IPS-18c (cell line): Measurements from ENCODE around the gene KLHL36.
A peak's percentile ranks its signal among the peaks of the same experiment; 100 is the strongest.

Experiments used
- H3K4me3 ChIP-seq: 2 replicates; pipeline ENCODE4 v1.7.0; 2013; ENCODE audit warnings: low read depth, mild to moderate bottlenecking, low read length, moderate library complexity; ENCODE audit not compliant: insufficient read depth
- H3K9me3 ChIP-seq: one replicate; pipeline ENCODE4 v1.6.1; 2013; ENCODE audit warnings: mild to moderate bottlenecking, low read length, moderate library complexity; ENCODE audit not compliant: control insufficient read depth, insufficient read depth

Gene KLHL36

DNA sequence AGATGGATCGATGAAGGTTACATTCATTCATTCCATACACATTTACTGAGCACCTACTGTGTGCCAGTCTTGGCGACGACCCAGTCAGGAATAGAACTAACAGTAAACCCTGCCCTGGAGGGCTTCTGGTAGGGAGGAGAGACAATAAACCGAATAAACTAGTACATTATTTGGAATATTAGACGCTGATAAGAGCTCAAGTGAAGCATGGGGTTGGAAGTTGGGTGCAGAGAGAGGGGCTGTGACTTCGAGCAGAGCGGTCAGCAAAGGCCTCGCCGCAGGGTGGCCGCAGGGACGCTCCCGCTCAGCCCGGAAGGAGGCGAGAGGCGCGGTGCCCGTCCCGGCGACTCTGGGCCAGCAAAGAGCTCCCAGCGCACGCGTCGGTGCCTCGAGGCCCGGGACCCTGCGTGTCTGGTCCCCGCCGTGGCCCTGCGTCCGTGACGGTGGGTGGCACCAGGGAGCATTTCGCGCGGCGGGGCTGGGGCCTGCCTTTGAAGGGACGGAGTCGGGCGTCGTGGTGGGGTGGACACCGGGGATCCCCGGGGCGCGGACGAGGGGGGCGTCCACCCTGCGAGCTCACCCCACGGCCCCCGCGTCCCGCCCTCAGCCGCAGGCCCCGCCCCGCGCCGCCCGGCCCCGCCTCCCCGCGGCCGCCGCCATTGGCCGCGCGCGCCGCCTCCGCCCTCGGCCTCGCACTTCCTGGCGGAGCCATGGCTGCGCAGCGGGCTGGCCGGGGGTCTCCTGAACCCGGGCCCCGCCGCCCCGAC lies at the start of gene KLHL36:
KLHL36 (plus strand) TSS at position 684 of the 767 bp plus-strand sequence. CDS start 2,357 bp downstream, outside the sequence.
- Histone ChIP-seq H3K4me3 (peak within 1 kb of the TSS; percentile 80), H3K9me3 (no peaks in the 10 kb centered on the region)

DNA sequence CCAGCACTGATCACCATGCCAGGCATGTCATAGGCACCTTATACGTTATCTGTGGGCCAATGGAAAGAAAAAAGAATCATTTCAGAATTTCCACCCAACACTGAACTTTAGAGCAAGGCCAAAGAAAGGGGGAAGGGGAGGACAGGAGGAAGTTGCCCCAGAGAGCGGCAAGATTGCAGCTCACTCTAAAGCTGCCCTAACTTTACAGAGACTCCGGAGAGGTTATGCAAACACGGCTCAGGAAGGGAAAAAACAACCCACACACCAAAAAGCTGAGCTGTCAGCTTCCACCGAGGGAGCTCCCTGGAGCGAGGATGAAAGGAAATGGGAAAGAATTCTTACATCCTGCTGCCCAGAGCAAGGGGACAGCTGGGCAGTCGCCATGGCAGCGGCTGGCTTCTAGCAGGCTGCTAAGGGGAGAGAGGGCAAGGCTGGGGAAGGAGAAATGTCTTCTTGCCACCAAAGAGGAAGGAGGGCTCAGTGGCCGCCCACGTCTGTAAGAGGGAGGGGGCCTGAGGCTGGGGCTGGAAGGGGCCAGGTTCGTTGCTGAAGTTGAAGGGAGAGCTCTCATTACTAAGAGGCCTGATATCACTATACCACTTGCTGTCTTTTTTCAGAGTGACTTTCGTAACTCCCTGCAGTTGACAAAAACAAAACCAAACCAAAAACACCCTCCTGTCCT lies 48.6 kb upstream of the KLHL36 start:
- Histone ChIP-seq H3K4me3 (no peak overlapping the region; the same call in 1 of the 2 replicates), H3K9me3 (no peaks in the 10 kb centered on the region)

DNA sequence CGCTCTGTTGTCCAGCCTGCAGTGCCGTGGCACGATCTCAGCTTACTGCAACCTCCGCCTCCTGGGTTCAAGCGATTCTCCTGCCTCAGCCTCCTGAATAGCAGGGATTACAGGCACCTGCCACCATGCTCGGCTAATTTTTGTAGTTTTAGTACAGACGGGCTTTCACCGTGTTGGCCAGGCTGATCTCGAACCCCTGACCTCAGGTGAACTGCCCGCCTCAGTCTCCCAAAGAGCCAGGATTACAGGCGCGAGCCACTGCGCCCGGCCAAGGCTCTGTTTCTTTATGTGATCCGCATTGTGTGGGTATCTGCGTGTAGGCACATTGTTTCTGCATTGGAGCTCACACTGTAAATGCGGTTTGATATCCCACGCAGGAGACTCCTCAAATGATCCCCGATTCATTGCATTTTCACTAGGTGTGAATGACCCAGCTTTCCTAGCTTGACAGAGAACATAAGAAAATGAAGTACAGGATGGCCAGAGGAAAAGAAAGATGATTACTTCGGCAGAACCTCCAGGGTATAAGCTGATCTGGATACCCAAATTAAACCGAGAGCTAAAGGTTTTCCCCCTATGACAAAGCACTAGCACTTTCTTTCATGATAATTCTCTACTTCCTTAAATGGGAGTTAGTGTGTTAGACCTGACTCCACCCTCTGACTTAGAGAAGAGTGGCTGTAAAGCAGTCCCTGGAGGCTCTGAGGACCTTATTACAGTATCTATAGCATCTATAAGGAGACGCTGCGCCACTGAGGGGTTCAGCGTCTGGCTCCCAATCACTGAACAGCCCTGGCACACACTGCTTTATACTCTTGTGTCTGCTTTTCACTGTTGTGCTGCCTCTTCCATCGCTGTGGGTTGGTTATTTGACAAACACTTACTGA lies 47.7 kb upstream of the KLHL36 start:
- no peak overlapping the region for H3K4me3 ChIP-seq
- H3K9me3 ChIP-seq = no peaks in the 10 kb centered on the region

DNA sequence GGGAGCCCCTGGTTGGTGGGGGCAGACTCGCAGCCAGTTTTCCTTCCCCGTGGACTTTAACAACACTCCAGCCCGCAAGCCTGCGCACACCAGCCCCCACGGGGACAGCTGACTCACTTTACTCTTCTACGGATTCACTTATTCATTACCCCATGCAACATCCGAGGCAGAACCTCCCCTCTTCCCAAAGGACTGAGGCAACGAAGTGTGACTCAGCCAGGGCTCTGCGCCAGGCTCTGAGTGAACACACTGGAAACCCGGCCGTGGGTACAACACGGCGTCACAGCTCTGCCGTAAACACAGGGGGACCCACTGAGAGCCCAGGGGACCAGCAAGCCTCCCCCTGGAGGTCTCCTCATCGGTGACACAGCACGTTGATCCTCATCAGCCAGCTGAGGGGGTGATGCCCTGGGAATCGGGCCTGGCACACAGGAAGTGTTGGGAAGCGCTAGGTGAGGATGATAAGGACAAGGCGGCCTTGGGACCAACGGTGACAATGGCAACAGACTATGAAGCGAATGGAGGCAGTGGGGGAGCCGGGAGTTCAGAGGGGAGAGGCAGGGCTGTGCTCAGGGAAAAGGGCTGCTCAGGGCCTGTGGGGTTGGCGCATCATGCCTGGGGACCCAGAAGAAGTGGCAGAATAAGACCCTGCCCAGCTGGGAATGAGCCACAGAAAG lies 45.0 kb upstream of the KLHL36 start:
- no peak overlapping the region for H3K4me3 ChIP-seq

DNA sequence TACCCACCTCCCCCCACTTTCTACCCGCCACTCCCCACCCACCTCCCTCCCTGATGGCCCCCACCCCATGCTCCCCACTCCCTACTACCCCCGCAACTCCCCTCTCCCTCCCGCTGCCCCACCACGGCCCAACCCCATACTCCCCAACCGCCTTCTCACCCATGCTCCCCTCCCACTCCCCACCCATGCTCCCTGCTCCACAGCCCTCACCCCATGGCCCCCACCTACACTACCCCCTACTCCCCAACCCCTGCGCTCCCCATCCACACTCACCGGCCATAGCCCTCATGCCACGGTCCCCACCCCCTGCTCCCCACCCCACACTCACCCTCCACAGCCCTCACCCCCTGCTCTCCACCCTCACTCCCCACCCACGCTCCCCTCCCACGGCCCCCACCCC lies 44.4 kb upstream of the KLHL36 start:
- Histone ChIP-seq H3K9me3 (no peaks in the 10 kb centered on the region), H3K4me3 (no peak overlapping the region)

More for the DNA sequence above, 45.0 kb upstream of the KLHL36 start:
- no peaks in the 10 kb centered on the region for H3K9me3 ChIP-seq

DNA sequence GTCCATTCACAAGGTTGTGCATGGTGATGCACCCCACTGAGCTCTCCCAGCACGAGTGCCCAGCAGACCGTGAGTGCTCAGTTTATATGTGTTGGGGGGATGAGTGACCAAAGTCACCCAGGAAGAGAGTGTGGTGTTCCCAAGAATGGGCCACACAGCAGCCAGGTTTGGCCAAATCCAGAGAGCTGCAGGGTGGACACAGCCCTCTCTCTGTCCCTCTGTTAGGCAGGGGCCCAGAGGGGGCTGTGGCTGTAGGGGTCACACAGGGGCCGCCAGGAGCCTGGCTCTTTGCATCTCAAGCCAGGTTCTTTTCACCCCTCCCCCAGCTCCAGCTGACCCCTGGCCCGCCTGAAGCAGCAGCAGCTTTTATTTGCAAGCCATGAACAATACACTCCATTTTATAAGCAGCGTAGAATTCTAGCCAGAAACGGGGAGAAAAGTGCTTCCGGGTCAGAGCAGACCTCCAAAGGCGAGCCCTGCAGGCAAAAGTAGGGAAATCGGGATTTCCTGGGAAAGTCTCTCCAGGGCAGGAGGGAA lies 43.8 kb upstream of the KLHL36 start:
- Histone ChIP-seq H3K4me3 (no peak overlapping the region; the same call in 1 of the 2 replicates), H3K9me3 (no peaks in the 10 kb centered on the region)

DNA sequence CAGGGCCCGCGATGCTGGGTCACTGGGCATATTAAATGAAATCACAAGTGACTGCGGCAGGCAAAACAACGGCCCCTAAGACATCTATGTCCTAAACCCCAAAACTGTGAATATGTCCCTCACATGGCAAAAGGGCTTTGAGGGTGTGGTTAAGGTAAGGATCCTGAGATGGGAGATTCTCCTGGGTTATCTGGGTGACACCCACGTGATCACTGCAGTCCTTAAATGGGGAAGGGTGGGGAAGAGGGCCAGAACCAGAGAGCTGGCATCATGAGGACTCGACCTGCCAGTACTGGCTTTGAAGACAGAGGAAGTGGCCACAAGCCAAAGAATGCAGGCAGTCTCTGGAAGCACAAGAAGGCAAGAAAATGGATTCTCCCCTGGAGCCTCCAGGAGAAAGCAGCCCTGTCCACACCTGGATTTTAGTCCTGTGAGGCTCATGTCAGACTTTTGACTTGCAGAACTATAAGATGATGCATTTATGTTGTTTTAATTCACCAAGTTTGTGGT lies 42.9 kb upstream of the KLHL36 start:
- no peak overlapping the region for H3K4me3 ChIP-seq
- H3K9me3 ChIP-seq = no peaks in the 10 kb centered on the region

DNA sequence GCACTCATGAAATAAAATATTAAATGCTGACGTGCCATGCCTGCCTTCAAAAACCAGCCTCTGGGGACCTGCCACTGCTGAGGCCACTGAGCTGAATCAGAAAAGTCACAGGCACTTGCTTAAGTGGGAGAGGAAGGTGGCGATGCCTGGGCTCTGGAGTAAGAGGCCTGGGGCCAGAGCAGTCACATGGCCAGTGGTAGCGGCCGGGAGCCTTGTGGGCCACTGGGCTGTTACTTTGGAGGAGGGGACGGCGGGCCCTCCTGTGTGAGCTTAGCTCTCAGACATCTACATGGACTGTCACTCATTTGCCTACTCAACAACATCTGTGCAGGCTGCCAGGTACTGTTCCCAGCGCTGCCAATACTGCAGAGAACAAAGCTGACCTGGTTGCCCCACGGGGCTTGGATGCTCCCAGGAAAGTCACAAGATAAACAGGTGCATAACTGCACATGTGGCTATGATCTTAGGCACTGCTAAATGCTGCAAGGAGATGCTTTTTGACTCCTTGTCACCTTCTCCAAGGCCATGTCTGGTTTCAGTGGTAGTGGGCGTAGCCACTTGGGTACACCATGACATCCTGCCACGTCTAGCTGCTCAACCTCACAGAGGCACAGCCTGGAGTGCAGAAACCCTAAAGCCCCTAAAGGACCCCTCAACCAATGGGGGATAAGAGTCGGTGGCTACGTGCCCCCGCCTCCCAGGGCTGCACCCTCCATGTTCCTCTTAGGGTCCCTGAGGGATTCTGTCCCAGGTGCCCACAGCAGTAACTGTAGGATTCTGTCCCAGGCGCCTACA lies 42.0 kb upstream of the KLHL36 start:
- no peaks in the 10 kb centered on the region for H3K9me3 ChIP-seq
- no peak overlapping the region for H3K4me3 ChIP-seq

DNA sequence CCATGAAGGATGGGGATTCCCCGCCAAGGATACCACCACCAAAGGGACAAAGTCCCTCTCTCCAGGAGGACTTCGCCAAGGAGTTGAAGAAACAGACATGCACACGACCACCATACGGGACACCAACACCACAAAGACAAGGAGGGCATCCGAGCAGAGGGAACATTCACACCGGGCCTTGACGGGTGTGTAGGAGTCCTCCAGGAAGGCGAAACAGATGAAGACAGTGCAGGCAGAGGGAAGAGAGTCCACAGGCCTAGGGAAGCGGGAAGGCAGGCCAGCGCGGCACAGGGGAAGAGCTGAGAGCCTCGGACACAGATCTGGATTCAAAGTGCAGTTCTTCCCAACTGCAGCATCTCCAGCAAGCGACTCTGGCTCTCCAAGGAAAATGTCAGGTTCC lies 41.2 kb upstream of the KLHL36 start:
- Histone ChIP-seq H3K9me3 (no peaks in the 10 kb centered on the region), H3K4me3 (no peak overlapping the region)

DNA sequence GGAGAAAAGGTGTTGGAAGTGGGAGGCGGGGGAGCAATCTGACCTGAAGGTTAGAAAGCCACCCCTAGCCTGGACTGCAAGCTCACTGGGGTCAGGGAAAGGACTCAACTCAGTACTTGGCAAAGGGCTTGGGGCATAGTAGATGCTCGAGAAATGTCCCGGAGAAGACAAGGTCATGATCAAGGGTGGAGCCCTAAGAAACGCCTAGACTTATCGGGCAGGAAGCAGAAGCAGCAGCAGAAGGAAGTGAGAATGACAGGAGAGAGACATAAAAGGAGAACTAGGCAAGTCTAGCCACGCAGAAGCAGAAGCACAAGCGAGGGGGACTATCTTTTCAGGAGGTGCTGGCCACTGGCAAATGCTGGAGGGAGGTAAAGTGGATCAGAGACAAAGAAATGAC lies 40.6 kb upstream of the KLHL36 start:
- Histone ChIP-seq H3K9me3 (no peaks in the 10 kb centered on the region), H3K4me3 (no peak overlapping the region)

DNA sequence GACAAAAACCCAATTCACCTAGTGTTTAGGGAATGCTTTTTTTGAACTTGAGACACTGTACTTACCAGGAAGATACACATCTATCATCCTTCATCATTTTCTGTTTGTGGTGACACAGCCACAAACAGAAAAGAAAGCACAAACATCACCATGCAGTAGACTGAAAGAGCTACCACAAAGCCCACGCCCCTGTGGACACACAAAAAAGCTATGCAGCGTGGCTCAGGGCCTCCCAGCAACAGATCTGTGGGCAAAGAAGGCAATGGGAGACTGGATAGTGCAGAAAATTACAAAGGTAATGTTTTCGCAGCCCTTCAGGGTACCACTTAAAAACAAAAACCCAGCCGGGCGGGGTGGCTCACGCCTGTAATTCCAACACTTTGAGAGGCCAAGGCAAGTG lies 40.0 kb upstream of the KLHL36 start:
- H3K9me3 ChIP-seq = no peaks in the 10 kb centered on the region
- no peak overlapping the region for H3K4me3 ChIP-seq

DNA sequence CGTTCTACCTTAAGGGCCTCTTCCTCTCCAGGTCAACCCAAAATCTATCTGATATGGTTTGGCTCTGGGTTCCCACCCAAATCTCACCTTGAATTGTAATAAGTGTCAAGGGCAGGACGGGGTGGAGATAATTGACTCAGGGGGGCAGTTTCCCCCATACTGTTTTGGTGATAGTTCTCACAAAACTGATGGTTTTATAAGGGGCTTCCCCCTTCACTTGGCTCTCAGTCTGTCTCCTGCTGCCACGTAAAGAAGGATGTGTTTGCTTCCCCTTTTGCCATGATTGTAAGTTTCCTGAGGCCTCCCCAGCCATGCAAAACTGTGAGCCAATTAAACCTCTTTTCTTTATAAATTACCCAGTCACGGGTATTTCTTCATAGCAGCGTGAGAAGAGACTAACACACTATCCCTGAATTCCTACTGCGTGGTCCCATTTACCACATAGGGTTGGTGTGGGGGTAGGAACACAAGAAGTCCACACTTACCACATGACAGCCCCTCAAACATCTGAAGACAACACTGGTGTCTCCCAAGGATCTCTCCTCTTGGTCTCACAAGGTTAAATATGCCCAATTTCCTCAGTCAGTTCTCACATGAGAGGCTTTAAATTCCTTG lies 38.6 kb upstream of the KLHL36 start:
- H3K9me3 ChIP-seq = no peaks in the 10 kb centered on the region
- no peak overlapping the region for H3K4me3 ChIP-seq

DNA sequence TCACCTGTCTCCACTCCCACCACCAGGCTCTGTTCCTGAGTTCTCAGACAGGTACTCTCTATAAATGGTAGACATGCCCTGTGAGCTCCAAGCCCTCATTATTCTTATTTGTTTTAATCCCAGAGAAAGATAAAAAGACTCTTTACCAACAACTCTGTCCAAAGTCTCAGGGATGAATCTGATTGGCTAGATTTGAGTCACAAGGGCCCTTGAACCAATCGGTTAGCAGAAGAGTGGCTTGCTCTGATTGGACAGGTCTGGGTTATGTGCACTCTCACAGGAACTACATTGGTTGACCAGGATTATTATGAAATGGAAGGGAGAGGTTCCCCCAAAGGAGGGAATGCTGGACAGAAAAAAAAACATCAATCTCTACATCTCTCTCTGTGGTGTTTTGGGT lies 37.9 kb upstream of the KLHL36 start:
- Histone ChIP-seq H3K4me3 (no peak overlapping the region), H3K9me3 (no peaks in the 10 kb centered on the region)

DNA sequence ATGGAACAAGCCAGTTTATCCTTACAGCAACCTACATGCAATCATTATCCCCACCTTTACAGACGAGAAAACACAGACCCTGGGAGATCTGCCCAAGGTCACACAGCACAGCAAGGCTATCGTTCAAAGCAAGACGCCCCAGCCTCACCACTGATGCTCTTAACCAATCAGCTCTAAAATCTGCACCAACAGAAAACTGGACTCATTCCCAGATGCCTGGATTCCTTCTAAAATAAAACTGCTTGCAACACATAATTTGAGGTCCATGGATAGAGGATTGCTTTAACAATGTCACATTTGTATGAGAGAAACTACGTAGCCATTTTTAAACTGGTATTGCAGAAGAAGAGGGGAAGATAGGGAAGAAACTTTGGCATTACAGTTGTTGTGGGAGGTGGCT lies 37.3 kb upstream of the KLHL36 start:
- Histone ChIP-seq H3K9me3 (no peaks in the 10 kb centered on the region), H3K4me3 (no peak overlapping the region)

DNA sequence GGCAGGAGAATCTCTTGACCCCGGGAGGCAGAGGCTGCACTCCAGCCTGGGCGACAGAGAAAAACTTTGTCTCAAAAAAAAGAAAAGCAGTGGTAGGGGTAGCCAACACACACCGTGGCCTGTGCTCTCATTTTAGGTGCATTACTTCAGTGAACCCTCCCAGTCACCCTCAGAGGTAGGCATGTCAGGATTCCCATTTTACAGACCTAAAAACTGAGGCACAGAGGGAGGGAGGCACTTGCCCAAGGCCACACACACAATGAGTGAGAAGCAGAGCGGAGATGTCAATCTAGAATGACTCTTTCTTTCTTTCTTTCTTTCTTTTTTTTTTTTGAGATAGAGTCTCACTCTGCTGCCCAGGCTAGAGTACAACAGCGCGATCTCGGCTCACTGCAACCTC lies 35.6 kb upstream of the KLHL36 start:
- Histone ChIP-seq H3K9me3 (no peaks in the 10 kb centered on the region), H3K4me3 (no peak overlapping the region)
